NCI-H187 (cell line): ENCODE measurements around the gene RAB35.

ENCODE experiments used
- DNase-seq, 2 experiments: peaks; one replicate each; lab custom pipeline; 2025; lab: John Stamatoyannopoulos, UW

The RAB35 gene

GRCh38 chr12:120103371-120103770 lies 13.2 kb downstream of the RAB35 start:
- no peak for DNase-seq

GRCh38 chr12:120103044-120103338 lies 13.6 kb downstream of the RAB35 start:
- no peak for DNase-seq

GRCh38 chr12:120102189-120103043 lies 14.1 kb downstream of the RAB35 start:
- no peak for DNase-seq

GRCh38 chr12:120101617-120102016 lies 14.9 kb downstream of the RAB35 start:
- DNase-seq: no peak

GRCh38 chr12:120101182-120101581 lies 15.4 kb downstream of the RAB35 start:
- DNase-seq: no peak

- DNase-seq: no peak
Observed at GRCh38 chr12:120100630-120101029, 15.9 kb downstream of the RAB35 start.

GRCh38 chr12:120099738-120100137 lies 16.8 kb downstream of the RAB35 start:
- DNase-seq: no peak

- no peak for DNase-seq
Observed at GRCh38 chr12:120098756-120099470, 17.6 kb downstream of the RAB35 start.

GRCh38 chr12:120096671-120097202 lies 19.8 kb downstream of the RAB35 start:
- no peak for DNase-seq

- DNase-seq: no peak
Observed at GRCh38 chr12:120095736-120096135, 20.8 kb downstream of the RAB35 start.

GRCh38 chr12:120095331-120095730 lies 21.2 kb downstream of the RAB35 start:
- no peak for DNase-seq

GRCh38 chr12:120094485-120094884 lies 22.1 kb downstream of the RAB35 start:
- no peak for DNase-seq

GRCh38 chr12:120093592-120094355 lies 22.8 kb downstream of the RAB35 start:
- peak in 1 of 2 experiments; percentile 13 for DNase-seq

GRCh38 chr12:120093336-120093591 lies 23.3 kb downstream of the RAB35 start:
- no peak for DNase-seq

GRCh38 chr12:120092551-120093335 lies 23.8 kb downstream of the RAB35 start:
- no peak for DNase-seq

GRCh38 chr12:120091371-120092090 lies 25.0 kb downstream of the RAB35 start:
- no peak for DNase-seq

- no peak for DNase-seq
Observed at GRCh38 chr12:120090626-120091295, 25.8 kb downstream of the RAB35 start.

GRCh38 chr12:120090206-120090605 lies 26.3 kb downstream of the RAB35 start:
- no peak for DNase-seq

- DNase-seq: no peak
Observed at GRCh38 chr12:120089796-120090195, 26.8 kb downstream of the RAB35 start.

- no peak for DNase-seq
Observed at GRCh38 chr12:120089105-120089504, 27.4 kb downstream of the RAB35 start.
